Mucosa of gallbladder (tissue), 1 donor: ENCODE measurements around the gene WIZ. TPM values are rescaled to one million over a fixed set of nuclear protein-coding genes. Genes with fewer than 3 reads are reported as not detected.
A peak's percentile ranks its signal among the peaks of the same experiment; 100 is the strongest.
"Not testable (repeated sequence)": the region's sequence is repeated elsewhere in the genome, so short reads cannot be mapped to it uniquely, and the experiment has no call there.

Source experiments
- DNase-seq: peaks from one replicate; pipeline ENCODE4 v3.0.0-alpha.2; 2020; ENCODE audit warnings: low spot score
- total RNA-seq: library from RNA; stranded (reverse); gene quantifications from one replicate; pipeline ENCODE4 v1.2.1, GENCODE V29; 2021
- donor health status: DM: no; HTN: no; CAD: no.

The WIZ gene
- total RNA-seq, 1 donor from 2014 or later = 48.7 TPM

GRCh38 chr19:15403151-15403531 is 46.6 kb downstream of the WIZ start:
- no peak for DNase-seq

- no peak for DNase-seq
Observed at GRCh38 chr19:15402411-15403150, 47.2 kb downstream of the WIZ start.

GRCh38 chr19:15401397-15401710 is 48.4 kb downstream of the WIZ start:
- no peak for DNase-seq

GRCh38 chr19:15400521-15401396 is 49.0 kb downstream of the WIZ start:
- no peak for DNase-seq

GRCh38 chr19:15399635-15400034 is 50.1 kb downstream of the WIZ start:
- DNase-seq = no peak

- DNase-seq = no peak
Observed at GRCh38 chr19:15399234-15399515, 50.6 kb downstream of the WIZ start.

GRCh38 chr19:15398501-15399233 is 51.1 kb downstream of the WIZ start:
- DNase-seq = no peak

GRCh38 chr19:15397782-15398181 is 52.0 kb downstream of the WIZ start:
- no peak for DNase-seq

- no peak for DNase-seq
Observed at GRCh38 chr19:15397236-15397635, 52.5 kb downstream of the WIZ start.

- DNase-seq = no peak
Observed at GRCh38 chr19:15396436-15396835, 53.3 kb downstream of the WIZ start.

- DNase-seq = not testable (repeated sequence)
Observed at GRCh38 chr19:15395251-15395650, 54.5 kb downstream of the WIZ start.

GRCh38 chr19:15394426-15394825 is 55.3 kb downstream of the WIZ start:
- DNase-seq = no peak

- DNase-seq = no peak
Observed at GRCh38 chr19:15393963-15394362, 55.8 kb downstream of the WIZ start.

- DNase-seq = no peak
Observed at GRCh38 chr19:15390814-15391213, 58.9 kb downstream of the WIZ start.

- no peak for DNase-seq
Observed at GRCh38 chr19:15381864-15382263, 67.9 kb downstream of the WIZ start.

GRCh38 chr19:15381429-15381828 is 68.3 kb downstream of the WIZ start:
- no peak for DNase-seq

GRCh38 chr19:15379999-15380647 is 69.6 kb downstream of the WIZ start:
- peak; percentile 31 for DNase-seq

GRCh38 chr19:15379083-15379998 is 70.4 kb downstream of the WIZ start, which contains the start of gene AKAP8:
Gene AKAP8, minus strand, starts transcription at chr19:15379787. Its CDS starts 56 bp downstream, at chr19:15379731.
- peak; percentile 99 for DNase-seq

GRCh38 chr19:15378534-15379082 is 71.1 kb downstream of the WIZ start:
- peak; percentile 44 for DNase-seq

- DNase-seq = no peak
Observed at GRCh38 chr19:15374796-15375440, 74.8 kb downstream of the WIZ start.
